ENCODE data around the gene DACT2.
"Not testable (repeated sequence)": the region's sequence is repeated elsewhere in the genome, so short reads cannot be mapped to it uniquely, and the experiment has no call there.

The DACT2 gene

DNA sequence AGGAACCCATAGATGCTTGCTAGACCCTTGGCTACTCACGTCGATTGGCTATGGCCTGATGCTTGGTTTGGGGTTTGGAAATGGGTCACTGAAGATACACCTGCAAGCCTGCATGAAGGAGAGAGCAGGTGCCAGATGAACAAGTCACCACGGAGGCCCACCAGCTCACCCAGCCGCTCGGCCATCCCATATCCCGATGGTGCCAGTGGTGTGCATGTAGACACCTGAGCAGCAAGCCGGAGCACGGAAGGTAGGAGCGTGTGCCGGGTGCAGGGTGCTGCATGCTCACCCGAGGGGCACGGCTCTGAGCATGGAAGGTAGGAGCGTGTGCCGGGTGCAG lies 35.9 kb downstream of the DACT2 start:
- TF ChIP-seq MYC (IDR thresholded peaks at IDR 0.05; ENCODE audit: low read depth, low read length), result no peak
- no peak for TF ChIP-seq CTCF (IDR thresholded peaks at IDR 0.05; ENCODE audit: low read depth, low read length)
- no peak for TF ChIP-seq POLR2A (IDR thresholded peaks at IDR 0.05; ENCODE audit: extremely low read depth, insufficient read length)
- TF ChIP-seq, protein P1, sequence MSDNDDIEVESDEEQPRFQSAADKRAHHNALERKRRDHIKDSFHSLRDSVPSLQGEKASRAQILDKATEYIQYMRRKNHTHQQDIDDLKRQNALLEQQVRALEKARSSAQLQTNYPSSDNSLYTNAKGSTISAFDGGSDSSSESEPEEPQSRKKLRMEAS (IDR thresholded peaks at IDR 0.05; ENCODE audit: low read depth, low read length), result no peak
- no peak for DNase-seq (ENCODE audit: low read depth)
- no peak overlapping the region for H3K4me3 ChIP-seq (ENCODE audit: low read depth, low read length)

DNA sequence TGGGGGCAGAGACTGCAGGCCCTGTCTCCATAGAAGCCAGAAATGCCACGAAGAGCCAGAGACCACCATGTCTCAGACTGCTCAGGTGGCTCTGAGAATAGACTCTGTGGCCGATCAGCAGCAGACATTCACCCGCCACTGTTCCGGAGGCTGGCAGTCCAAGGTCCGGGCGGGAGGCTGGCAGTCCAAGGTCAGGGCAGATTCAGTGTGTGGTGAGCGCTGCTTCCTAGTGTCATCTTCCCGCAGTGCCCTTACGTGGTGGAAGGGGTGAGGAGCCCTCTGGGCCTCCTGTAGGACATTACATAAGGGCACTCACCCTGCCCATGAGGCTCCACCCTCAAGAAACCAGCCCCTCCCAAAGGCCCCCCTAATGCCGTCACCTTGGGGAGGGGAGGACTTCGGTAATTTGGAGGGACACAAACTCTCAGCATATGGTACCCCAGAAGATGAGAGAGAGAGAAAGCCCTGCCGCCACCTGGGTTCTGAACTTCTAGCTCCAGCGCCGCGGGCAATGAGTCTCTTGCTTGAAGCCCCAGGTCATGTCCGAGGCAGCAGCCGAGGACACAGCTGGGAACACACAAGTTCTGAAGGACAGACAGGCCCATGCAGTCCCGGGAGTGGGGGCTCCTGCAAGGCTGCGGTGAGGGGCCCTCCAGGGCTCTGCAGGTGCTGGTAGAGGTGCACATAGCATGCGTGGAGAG lies 36.4 kb downstream of the DACT2 start:
- DNase-seq (ENCODE audit: low read depth), result no peak
- no peak overlapping the region for H3K4me3 ChIP-seq (ENCODE audit: low read depth, low read length)
- no peak for TF ChIP-seq MYC (IDR thresholded peaks at IDR 0.05; ENCODE audit: low read depth, low read length)
- TF ChIP-seq POLR2A (IDR thresholded peaks at IDR 0.05; ENCODE audit: extremely low read depth, insufficient read length), result no peak
- TF ChIP-seq CTCF (IDR thresholded peaks at IDR 0.05; ENCODE audit: low read depth, low read length), result no peak
- TF ChIP-seq, protein P1 (IDR thresholded peaks at IDR 0.05; ENCODE audit: low read depth, low read length), result no peak

DNA sequence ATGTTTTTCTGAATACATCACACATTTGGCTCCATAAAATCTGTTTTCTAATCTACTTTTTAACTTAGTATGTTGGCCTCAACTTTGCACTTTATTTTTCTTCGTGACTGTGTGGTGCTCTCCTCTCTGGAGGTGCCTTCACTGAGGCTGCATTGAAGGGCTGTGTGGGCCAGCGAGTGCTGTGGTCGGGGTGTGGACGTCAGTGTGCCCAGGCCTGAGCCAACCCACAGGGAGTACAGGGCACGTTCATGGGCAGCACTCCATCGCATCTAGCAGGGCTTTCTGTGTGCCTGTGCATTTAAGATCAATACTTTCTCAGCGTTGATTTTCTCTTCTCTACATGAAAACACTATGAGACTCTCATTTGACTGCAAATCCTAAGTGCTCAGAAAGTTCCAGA lies 37.8 kb downstream of the DACT2 start:
- no peak overlapping the region for H3K4me3 ChIP-seq (ENCODE audit: low read depth, low read length)
- TF ChIP-seq MYC (IDR thresholded peaks at IDR 0.05; ENCODE audit: low read depth, low read length) (no peak), POLR2A (IDR thresholded peaks at IDR 0.05; ENCODE audit: extremely low read depth, insufficient read length) (no peak), CTCF (IDR thresholded peaks at IDR 0.05; ENCODE audit: low read depth, low read length) (no peak)

GRCh38 chr6:168281314-168281713 lies 38.3 kb downstream of the DACT2 start:
- DNase-seq (ENCODE audit: low read depth); H3K4me3 ChIP-seq (ENCODE audit: low read depth, low read length): not testable (repeated sequence)

More for the DNA sequence above, 37.8 kb downstream of the DACT2 start:
- DNase-seq (ENCODE audit: low read depth), result no peak

- no peak for DNase-seq (ENCODE audit: low read depth)
- TF ChIP-seq CTCF (IDR thresholded peaks at IDR 0.05; ENCODE audit: low read depth, low read length) (no peak), POLR2A (IDR thresholded peaks at IDR 0.05; ENCODE audit: extremely low read depth, insufficient read length) (no peak), MYC (IDR thresholded peaks at IDR 0.05; ENCODE audit: low read depth, low read length) (no peak)
- TF ChIP-seq, protein P1 (IDR thresholded peaks at IDR 0.05; ENCODE audit: low read depth, low read length), result no peak
- no peak overlapping the region for H3K4me3 ChIP-seq (ENCODE audit: low read depth, low read length)
Measured at GRCh38 chr6:168280899-168281245, 38.7 kb downstream of the DACT2 start.

DNA sequence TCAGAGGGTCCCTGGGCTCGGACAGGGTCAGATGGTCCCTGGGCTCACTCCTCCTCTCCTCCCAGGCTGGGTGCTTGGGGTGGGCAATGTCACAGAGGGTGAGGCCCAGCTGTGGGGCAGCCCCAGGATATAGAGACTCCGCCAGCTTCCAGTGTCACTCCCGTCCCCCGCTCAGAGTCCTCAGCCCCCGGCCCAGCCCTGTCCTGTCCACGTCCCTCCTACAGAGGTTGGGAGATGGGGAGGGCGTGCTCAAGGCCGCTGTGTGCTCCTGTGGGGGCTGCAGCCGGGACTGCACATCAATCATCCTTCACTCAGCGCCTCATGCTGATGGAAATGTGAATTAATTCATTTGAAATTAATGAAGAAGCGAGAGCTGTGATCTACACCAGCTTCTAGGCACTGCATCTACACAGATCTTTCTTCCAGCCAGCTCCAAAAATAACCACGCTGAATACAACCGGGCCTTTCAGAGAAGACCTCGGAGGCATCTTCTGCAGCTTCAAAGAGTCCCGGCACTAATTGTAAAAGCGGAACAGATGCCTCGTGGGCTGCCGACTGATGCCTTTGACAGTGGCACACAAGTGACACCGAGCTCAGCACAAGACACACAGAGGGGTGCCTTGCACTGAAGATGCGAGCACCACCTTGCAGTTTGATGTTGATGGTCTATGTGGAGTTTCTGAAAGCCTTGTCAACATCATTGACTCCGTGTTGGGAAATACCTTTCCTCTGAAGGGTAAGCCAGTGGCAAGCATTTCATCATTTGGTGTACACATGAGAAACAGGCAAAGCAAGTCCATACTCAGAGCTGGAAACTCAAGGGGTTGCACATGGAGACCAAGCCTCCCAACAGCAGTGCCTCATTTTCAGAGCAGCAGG lies 39.3 kb downstream of the DACT2 start:
- no peak overlapping the region for H3K4me3 ChIP-seq (ENCODE audit: low read depth, low read length)
- TF ChIP-seq, protein P1 (IDR thresholded peaks at IDR 0.05; ENCODE audit: low read depth, low read length), result no peak
- TF ChIP-seq CTCF (IDR thresholded peaks at IDR 0.05; ENCODE audit: low read depth, low read length) (no peak), MYC (IDR thresholded peaks at IDR 0.05; ENCODE audit: low read depth, low read length) (no peak), POLR2A (IDR thresholded peaks at IDR 0.05; ENCODE audit: extremely low read depth, insufficient read length) (no peak)
- DNase-seq (ENCODE audit: low read depth), result no peak
